ENCODE measurements around the gene L1TD1. TPM values are rescaled to one million over a fixed set of nuclear protein-coding genes. Genes with fewer than 3 reads are reported as not detected.

Gene L1TD1
- total and polyA plus RNA-seq, 2 of the 13 experiments (the other 11 are each of a cell fraction or from before 2014, with no cell fraction given), result not detected

- no peak; the same call in 1 of the 2 replicates for TF ChIP-seq ZNF503 (CRISPR knock-in tag; IDR thresholded peaks at IDR 0.05)
- TF ChIP-seq ZNF143 (CRISPR knock-in tag; IDR thresholded peaks at IDR 0.05), result no peak
- TF ChIP-seq SALL2 (CRISPR knock-in tag; IDR thresholded peaks at IDR 0.05), result 0 out of 2 replicates have a peak, but pooled peaks have one; percentile 33
- no peak for TF ChIP-seq ZNF329 (CRISPR knock-in tag; IDR thresholded peaks at IDR 0.05; ENCODE audit: low read depth)
- no peak for TF ChIP-seq ATF5 (CRISPR knock-in tag; IDR thresholded peaks at IDR 0.05; ENCODE audit: low read depth)
- no peak for TF ChIP-seq TFDP1 (CRISPR knock-in tag; IDR thresholded peaks at IDR 0.05; ENCODE audit: borderline replicate concordance)
- TF ChIP-seq THAP11 (CRISPR knock-in tag; IDR thresholded peaks at IDR 0.05), result peak; percentile 49; the same call in 1 of the 2 replicates
- peak; percentile 57; the same call in 1 of the 2 replicates for TF ChIP-seq KDM6A (CRISPR knock-in tag; IDR thresholded peaks at IDR 0.05; ENCODE audit: low read depth)
- TF ChIP-seq ZBTB46 (CRISPR knock-in tag; IDR thresholded peaks at IDR 0.05; ENCODE audit: borderline replicate concordance), result no peak
- TF ChIP-seq TCF7L2 (IDR thresholded peaks at IDR 0.05; ENCODE audit: low read depth, low read length), result no peak
- no peak for TF ChIP-seq HDAC6 (IDR thresholded peaks at IDR 0.05; ENCODE audit: low read depth, low read length)
- no peak for TF ChIP-seq ZFX (CRISPR knock-in tag; IDR thresholded peaks at IDR 0.05; ENCODE audit: low read depth)
- TF ChIP-seq CENPX (CRISPR knock-in tag; IDR thresholded peaks at IDR 0.05), result no peak
- TF ChIP-seq ATF6 (CRISPR knock-in tag; conservative IDR thresholded peaks at IDR 0.05), result no peak
- TF ChIP-seq SMAD3 (CRISPR knock-in tag; IDR thresholded peaks at IDR 0.05), result peak; percentile 58; the same call in 1 of the 2 replicates
- no peak for TF ChIP-seq PAF1 (CRISPR knock-in tag; IDR thresholded peaks at IDR 0.05)
- TF ChIP-seq ZNF572 (CRISPR knock-in tag; IDR thresholded peaks at IDR 0.05), result no peak
- TF ChIP-seq ZFP82 (CRISPR knock-in tag; IDR thresholded peaks at IDR 0.05; ENCODE audit: borderline replicate concordance), result no peak
- no peak for TF ChIP-seq ZNF605 (CRISPR knock-in tag; IDR thresholded peaks at IDR 0.05)
- no peak for TF ChIP-seq BHLHE40 (IDR thresholded peaks at IDR 0.05; ENCODE audit: low read length)
- no peak for TF ChIP-seq ZBTB37 (CRISPR knock-in tag; IDR thresholded peaks at IDR 0.05)
- TF ChIP-seq ZNF629 (CRISPR knock-in tag; conservative IDR thresholded peaks at IDR 0.05), result no peak
- TF ChIP-seq SSRP1 (CRISPR knock-in tag; IDR thresholded peaks at IDR 0.05), result no peak
- TF ChIP-seq CHD2 (IDR thresholded peaks at IDR 0.05; ENCODE audit: low read depth, low read length), result no peak
Measured at GRCh38 chr1:62198781-62199125, 4.1 kb downstream of the L1TD1 start (continued).
